Stimulated activated naive B cell treated with anti-CD40 and anti-IgM and Interleukin-4, amounts not matched to agents 10 μg/mL and 1 μg/mL and 100 μg/mL, for 72 hours (primary cell): ENCODE results near the gene LAMA2.

ENCODE experiments used
- ATAC-seq, 2 donors: fragments of 150-1000 bp; cut with Tn5 transposase; replicated peaks; 2 replicates each; pipeline ENCODE4 v1.10.0; 2021; ENCODE audit warnings: moderate library complexity in 1 of 2
- DNase-seq: peaks from one replicate; pipeline ENCODE4 v3.0.0; 2021
- H3K27ac Mint-ChIP-seq: one replicate; pipeline ENCODE4 v1.8.0; 2022; ENCODE audit warnings: mild to moderate bottlenecking, mixed read lengths
- H3K27me3 Mint-ChIP-seq, 2 donors: one replicate each; pipeline ENCODE4 v1.8.0; 2022; ENCODE audit warnings: mixed read lengths in 2 of 2
- H3K36me3 Mint-ChIP-seq, 2 donors: one replicate each; pipeline ENCODE4 v1.8.0; 2022; ENCODE audit warnings: mixed read lengths in 2 of 2, mild to moderate bottlenecking in 1 of 2
- H3K4me1 Mint-ChIP-seq, 2 donors: one replicate each; pipeline ENCODE4 v1.8.0; 2022; ENCODE audit warnings: mixed read lengths in 2 of 2, mild to moderate bottlenecking in 1 of 2
- H3K4me3 Mint-ChIP-seq, 2 donors: one replicate each; pipeline ENCODE4 v1.8.0; 2022; ENCODE audit warnings: mild to moderate bottlenecking in 2 of 2, mixed read lengths in 2 of 2, moderate library complexity in 1 of 2
- H3K9me3 Mint-ChIP-seq, 2 donors: one replicate each; pipeline ENCODE4 v1.8.0; 2022; ENCODE audit warnings: mixed read lengths in 2 of 2, mild to moderate bottlenecking in 1 of 2

The LAMA2 gene

DNA sequence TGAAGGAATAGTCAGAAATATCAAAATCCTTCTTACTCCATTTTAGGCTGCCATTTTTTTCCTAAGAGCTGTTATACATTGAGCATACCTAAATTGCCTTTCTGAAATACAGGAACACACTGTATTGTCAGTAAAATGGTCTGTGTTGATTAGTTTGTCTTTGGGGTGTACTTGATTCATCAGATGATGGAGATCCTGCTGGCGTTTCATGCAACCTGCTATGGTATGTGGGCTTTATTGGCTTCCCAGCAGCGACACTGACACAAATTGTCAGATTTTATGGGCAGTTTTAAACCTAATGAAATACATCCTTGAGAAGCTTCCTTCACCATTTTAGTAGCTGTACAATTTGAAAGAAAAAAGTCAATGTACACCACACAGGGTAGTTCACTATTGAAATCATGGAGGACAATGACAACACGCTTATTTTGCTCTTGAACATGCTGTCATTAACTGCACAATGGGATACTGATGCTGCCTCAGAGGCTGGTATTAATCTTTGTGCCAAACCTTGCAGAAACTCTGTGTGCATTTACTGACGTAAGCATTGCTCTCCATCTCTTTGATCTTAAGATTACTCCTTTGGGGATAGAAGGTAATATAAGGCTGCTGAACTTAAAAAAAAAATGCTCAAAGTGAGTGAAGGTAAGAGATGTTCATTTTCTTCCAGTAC, 124.9 kb downstream of the LAMA2 start:
- H3K9me3 Mint-ChIP-seq, result no peaks in the 10 kb centered on the region
- no peak overlapping the region for H3K27ac Mint-ChIP-seq
- H3K4me3 Mint-ChIP-seq, result no peak overlapping the region
- no peaks in the 10 kb centered on the region for H3K27me3 Mint-ChIP-seq
- no peaks in the 10 kb centered on the region for H3K4me1 Mint-ChIP-seq
- ATAC-seq, result no peak
- no peaks in the 10 kb centered on the region for H3K36me3 Mint-ChIP-seq
- no peak for DNase-seq

DNA sequence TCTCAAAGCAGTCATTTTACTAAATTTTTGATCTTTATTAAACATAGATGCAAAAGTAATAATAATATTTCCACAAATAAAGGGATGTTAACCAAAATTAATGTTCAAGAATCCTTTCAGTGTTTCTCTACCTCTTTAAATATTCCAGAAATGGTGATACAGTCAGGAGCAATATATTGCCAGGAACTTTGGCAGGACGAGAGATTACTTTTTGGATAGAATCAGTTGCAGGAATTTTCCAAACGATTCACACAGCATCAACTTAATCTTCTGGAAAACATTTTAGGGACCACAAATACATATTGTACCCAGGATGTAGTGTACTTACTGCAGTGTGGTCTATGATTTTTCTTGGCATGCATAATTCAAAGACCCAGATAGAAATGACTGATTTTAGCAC, 125.7 kb downstream of the LAMA2 start:
- DNase-seq (no peak), ATAC-seq (no peak)
- Mint-ChIP-seq H3K27ac (no peak overlapping the region), H3K4me3 (no peak overlapping the region), H3K36me3 (no peaks in the 10 kb centered on the region), H3K9me3 (no peaks in the 10 kb centered on the region), H3K4me1 (no peaks in the 10 kb centered on the region), H3K27me3 (no peaks in the 10 kb centered on the region)

DNA sequence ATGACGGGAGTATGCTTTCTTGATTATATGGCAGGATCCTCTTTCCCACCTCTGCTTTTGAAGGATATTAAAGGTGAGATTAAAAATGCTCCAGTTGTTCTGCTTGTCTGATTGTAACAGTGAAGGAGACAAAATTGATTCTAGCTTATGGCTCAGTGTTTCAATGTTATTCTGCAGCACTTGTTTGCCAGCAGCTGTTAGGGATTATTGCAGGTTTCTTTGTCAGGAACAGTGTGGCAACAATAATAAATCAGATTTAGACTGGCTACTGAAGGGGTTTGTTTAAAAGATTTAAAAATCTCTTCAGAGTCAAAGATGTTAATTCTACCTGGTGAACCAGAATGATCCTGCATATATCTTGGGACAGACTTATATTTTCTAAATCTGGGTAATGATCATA, 126.9 kb downstream of the LAMA2 start:
- no peaks in the 10 kb centered on the region for H3K36me3 Mint-ChIP-seq
- no peaks in the 10 kb centered on the region for H3K9me3 Mint-ChIP-seq
- no peak overlapping the region for H3K4me3 Mint-ChIP-seq
- H3K27ac Mint-ChIP-seq, result no peak overlapping the region
- DNase-seq, result no peak
- H3K4me1 Mint-ChIP-seq, result no peaks in the 10 kb centered on the region
- no peaks in the 10 kb centered on the region for H3K27me3 Mint-ChIP-seq
- ATAC-seq, result no peak

- no peaks in the 10 kb centered on the region for H3K36me3 Mint-ChIP-seq
- ATAC-seq (no peak), DNase-seq (no peak)
- H3K27me3 Mint-ChIP-seq, result no peaks in the 10 kb centered on the region
- no peaks in the 10 kb centered on the region for H3K4me1 Mint-ChIP-seq
- H3K27ac Mint-ChIP-seq, result no peak overlapping the region
- no peak overlapping the region for H3K4me3 Mint-ChIP-seq
- H3K9me3 Mint-ChIP-seq, result peaks cover 1 to 4% of the 10 kb centered on the region in 2 donors
These were observed 131.4 kb downstream of the LAMA2 start for GRCh38 chr6:129014302-129014701.

GRCh38 chr6:129015721-129016120, 132.8 kb downstream of the LAMA2 start:
- Mint-ChIP-seq H3K36me3 (no peaks in the 10 kb centered on the region), H3K9me3 (peaks cover 1 to 4% of the 10 kb centered on the region in 2 donors), H3K27me3 (no peaks in the 10 kb centered on the region), H3K27ac (no peak overlapping the region), H3K4me1 (no peaks in the 10 kb centered on the region), H3K4me3 (no peak overlapping the region)
- no peak for DNase-seq
- ATAC-seq, result no peak

DNA sequence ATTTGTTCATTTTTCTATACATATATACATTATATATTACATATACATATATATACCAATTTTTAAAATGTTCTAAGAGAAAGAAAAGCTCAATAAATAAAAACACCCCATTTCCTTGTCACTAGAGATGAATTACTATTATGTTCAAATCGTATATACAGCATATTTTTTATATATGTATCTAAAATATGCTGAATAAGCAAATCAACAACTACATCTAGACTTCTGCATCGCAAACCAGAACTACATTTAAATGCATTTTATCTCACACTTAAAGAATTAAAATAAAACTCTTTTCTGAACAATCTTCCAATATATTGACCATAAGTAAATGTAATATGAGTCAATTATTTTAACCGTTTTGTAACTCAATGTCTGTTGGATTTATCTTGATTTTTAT, 133.9 kb downstream of the LAMA2 start:
- no peak for ATAC-seq
- DNase-seq, result no peak
- Mint-ChIP-seq H3K27me3 (no peaks in the 10 kb centered on the region), H3K9me3 (peaks cover 1 to 4% of the 10 kb centered on the region in 2 donors), H3K4me1 (no peaks in the 10 kb centered on the region), H3K27ac (no peak overlapping the region), H3K36me3 (no peaks in the 10 kb centered on the region), H3K4me3 (no peak overlapping the region)

GRCh38 chr6:129022011-129022553, 139.1 kb downstream of the LAMA2 start:
- H3K27me3 Mint-ChIP-seq, result no peaks in the 10 kb centered on the region
- H3K4me3 Mint-ChIP-seq, result no peak overlapping the region
- ATAC-seq (no peak), DNase-seq (no peak)
- H3K9me3 Mint-ChIP-seq, result peaks cover 1 to 4% of the 10 kb centered on the region in 2 donors
- H3K4me1 Mint-ChIP-seq, result no peaks in the 10 kb centered on the region
- H3K27ac Mint-ChIP-seq, result no peak overlapping the region
- no peaks in the 10 kb centered on the region for H3K36me3 Mint-ChIP-seq

DNA sequence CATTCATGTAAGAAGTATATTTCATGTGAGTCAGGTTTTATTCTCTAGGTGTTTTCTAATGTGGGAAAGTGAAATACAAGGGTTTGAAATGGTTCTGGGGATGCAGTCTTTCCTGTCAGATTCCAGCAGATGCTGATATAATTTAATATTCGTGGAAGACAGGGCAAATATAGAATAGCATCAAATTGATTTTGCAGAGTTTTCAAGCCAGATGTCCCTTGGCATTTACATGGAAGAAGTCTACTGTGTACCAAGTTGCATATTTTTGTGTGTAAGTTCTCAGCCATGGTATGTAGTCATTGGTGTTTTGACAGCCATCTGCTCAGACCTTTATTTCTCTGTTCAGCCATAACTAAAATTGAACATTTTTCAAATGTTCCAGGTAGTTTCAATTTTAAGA, 143.7 kb downstream of the LAMA2 start:
- no peaks in the 10 kb centered on the region for H3K9me3 Mint-ChIP-seq
- H3K27me3 Mint-ChIP-seq, result no peaks in the 10 kb centered on the region
- no peak overlapping the region for H3K4me3 Mint-ChIP-seq
- DNase-seq (no peak), ATAC-seq (no peak)
- H3K4me1 Mint-ChIP-seq, result no peaks in the 10 kb centered on the region
- H3K36me3 Mint-ChIP-seq, result no peaks in the 10 kb centered on the region
- H3K27ac Mint-ChIP-seq, result no peak overlapping the region

- H3K4me1 Mint-ChIP-seq, result no peaks in the 10 kb centered on the region
- H3K4me3 Mint-ChIP-seq, result no peak overlapping the region
- no peak overlapping the region for H3K27ac Mint-ChIP-seq
- no peak for DNase-seq
- no peak for ATAC-seq
- H3K27me3 Mint-ChIP-seq, result no peaks in the 10 kb centered on the region
- no peaks in the 10 kb centered on the region for H3K36me3 Mint-ChIP-seq
- no peaks in the 10 kb centered on the region for H3K9me3 Mint-ChIP-seq
These were observed 146.8 kb downstream of the LAMA2 start for GRCh38 chr6:129029778-129030177.

DNA sequence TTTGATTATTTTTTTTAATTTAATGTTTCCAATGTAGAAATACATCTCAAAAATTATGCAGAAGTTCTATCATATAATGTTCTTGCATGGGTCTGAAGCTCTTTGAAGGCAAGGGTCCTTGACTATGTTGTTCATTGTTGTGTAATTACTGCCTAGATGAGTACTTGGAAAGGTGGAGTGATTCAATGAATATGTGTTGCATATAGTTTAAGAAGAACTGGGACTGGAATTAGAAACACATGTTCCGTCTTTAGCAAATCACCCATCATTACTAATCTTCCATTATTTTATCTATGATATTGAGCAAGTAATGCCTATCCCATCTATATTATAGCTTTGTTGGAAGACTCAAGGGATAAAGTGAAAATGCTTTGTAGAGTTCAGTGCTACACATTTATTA, 147.3 kb downstream of the LAMA2 start:
- Mint-ChIP-seq H3K4me3 (no peak overlapping the region), H3K27ac (no peak overlapping the region), H3K36me3 (no peaks in the 10 kb centered on the region), H3K27me3 (no peaks in the 10 kb centered on the region), H3K9me3 (no peaks in the 10 kb centered on the region), H3K4me1 (no peaks in the 10 kb centered on the region)
- no peak for ATAC-seq
- DNase-seq, result no peak

DNA sequence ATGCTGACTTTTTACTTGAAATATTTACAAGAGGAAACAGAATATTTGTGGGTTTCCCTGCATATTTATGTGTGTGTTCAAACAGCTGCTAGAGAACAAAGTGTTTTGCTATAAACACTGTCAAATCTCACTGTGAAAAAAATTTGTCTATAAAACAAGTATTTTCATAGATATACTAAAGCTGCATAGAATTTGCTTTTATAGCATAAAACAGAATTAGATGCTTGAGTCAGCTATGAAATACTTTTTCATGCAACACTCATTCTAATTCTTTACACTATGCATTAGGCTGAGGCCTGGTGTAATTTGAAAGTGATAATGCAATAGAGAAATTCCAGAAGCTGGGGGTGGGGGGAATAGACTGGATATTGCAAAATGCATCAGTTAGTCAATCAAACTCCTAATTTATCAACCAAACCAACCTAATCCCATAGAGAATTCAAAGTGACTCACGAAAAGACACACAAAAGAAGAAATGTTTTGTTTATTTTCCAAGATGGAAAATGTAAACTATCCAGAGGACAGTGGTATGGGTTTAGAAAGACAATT, 148.2 kb downstream of the LAMA2 start:
- DNase-seq, result no peak
- H3K27me3 Mint-ChIP-seq, result no peaks in the 10 kb centered on the region
- no peak overlapping the region for H3K27ac Mint-ChIP-seq
- H3K36me3 Mint-ChIP-seq, result no peaks in the 10 kb centered on the region
- no peaks in the 10 kb centered on the region for H3K4me1 Mint-ChIP-seq
- no peak for ATAC-seq
- H3K9me3 Mint-ChIP-seq, result no peaks in the 10 kb centered on the region
- H3K4me3 Mint-ChIP-seq, result no peak overlapping the region

DNA sequence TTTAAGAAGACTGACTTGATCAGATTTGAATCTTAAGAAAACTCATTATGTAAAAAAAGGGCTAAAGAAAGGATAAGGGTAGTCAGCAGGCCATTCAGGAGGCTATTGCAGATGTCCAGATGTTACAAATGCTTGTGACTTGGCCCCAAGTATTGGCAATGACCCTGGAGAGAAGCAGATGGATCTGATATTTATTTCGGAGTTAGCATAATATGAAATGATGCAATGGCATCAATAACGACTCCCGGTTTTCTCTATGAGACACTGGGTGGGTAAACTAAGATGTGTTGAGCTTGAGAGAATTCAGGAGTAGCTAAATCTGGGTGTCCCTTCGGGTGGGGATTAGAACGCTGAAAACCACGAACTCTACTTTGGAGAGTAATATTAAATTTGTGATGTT, 149.7 kb downstream of the LAMA2 start:
- no peaks in the 10 kb centered on the region for H3K4me1 Mint-ChIP-seq
- H3K27ac Mint-ChIP-seq, result no peak overlapping the region
- no peaks in the 10 kb centered on the region for H3K9me3 Mint-ChIP-seq
- H3K27me3 Mint-ChIP-seq, result no peaks in the 10 kb centered on the region
- no peak overlapping the region for H3K4me3 Mint-ChIP-seq
- no peaks in the 10 kb centered on the region for H3K36me3 Mint-ChIP-seq
- ATAC-seq (no peak), DNase-seq (no peak)

- Mint-ChIP-seq H3K4me1 (no peaks in the 10 kb centered on the region), H3K9me3 (no peaks in the 10 kb centered on the region), H3K27me3 (no peaks in the 10 kb centered on the region), H3K4me3 (no peak overlapping the region), H3K27ac (no peak overlapping the region), H3K36me3 (no peaks in the 10 kb centered on the region)
- no peak for ATAC-seq
- DNase-seq, result no peak
These were observed 150.2 kb downstream of the LAMA2 start for GRCh38 chr6:129033180-129033579.

DNA sequence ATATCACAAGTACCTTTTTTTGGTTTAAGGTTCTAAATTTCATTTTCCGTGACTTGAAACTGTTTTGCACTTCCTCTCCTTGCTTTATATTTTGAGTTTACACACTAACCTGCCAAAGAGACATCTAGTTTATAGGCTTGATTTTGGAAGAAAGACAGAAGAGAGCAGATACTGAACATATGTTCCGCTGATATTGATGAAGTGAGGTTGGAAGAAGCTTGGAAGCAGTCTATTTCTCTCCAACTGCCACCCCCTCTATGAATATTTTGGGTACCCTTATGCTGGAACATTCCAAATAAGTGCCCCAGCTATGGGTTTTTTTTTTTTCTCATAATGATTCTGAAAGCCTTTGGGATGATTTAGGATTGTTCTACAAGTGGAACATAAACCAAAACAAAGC, 150.6 kb downstream of the LAMA2 start:
- no peak for DNase-seq
- Mint-ChIP-seq H3K27ac (no peak overlapping the region), H3K36me3 (no peaks in the 10 kb centered on the region), H3K4me1 (no peaks in the 10 kb centered on the region), H3K9me3 (no peaks in the 10 kb centered on the region), H3K4me3 (no peak overlapping the region), H3K27me3 (no peaks in the 10 kb centered on the region)
- ATAC-seq, result no peak

- DNase-seq (no peak), ATAC-seq (no peak)
- Mint-ChIP-seq H3K27me3 (no peaks in the 10 kb centered on the region), H3K4me1 (no peaks in the 10 kb centered on the region), H3K36me3 (no peaks in the 10 kb centered on the region), H3K9me3 (peaks cover 0 to 5% of the 10 kb centered on the region in 2 donors), H3K27ac (no peak overlapping the region), H3K4me3 (no peak overlapping the region)
These were observed 158.6 kb downstream of the LAMA2 start for GRCh38 chr6:129041563-129041962.
